GM20431 (cell line): ENCODE data around the gene LGI1.
"Not testable (repeated sequence)": the region's sequence is repeated elsewhere in the genome, so short reads cannot be mapped to it uniquely, and the experiment has no call there.

Experiments
- in situ Hi-C: fragments of 300-500 bp; cut with MseI, MboI; formaldehyde crosslinking; loops from one replicate; pipeline ENCODE4 v1.15.0; 2020; ENCODE audit warnings: low sequenced_read_pairs; ENCODE audit not compliant: unreplicated experiment

The LGI1 gene

GRCh38 chr10:93796167-93796566 lies 38.4 kb downstream of the LGI1 start:
- in situ Hi-C loops, result no loop called here

GRCh38 chr10:93797825-93798224 lies 40.1 kb downstream of the LGI1 start:
- in situ Hi-C loops, result no loop called here

GRCh38 chr10:93799155-93799708 lies 41.5 kb downstream of the LGI1 start:
- in situ Hi-C loops, result no loop called here

DNA sequence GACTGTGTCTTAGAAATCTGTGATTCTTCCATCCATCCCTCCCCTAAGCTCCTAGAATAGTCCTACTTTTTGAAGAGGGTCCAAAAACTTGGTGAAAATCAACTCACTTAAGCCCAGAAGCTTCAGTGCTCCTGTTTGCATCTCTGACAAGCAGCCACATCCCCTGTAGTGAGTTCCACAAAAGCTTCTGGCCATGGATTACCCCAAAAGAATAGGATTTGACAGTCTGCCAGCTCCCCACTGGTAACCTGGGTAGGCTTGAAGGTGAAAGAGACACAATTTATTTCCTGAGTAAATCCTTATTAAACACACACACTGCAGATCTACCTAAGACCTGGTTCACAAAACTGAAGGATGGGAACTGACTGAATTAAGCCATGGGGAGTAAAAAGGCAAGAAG lies 46.5 kb downstream of the LGI1 start:
- in situ Hi-C loops, result no loop called here

- in situ Hi-C loops, result no loop called here
These were observed 49.2 kb downstream of the LGI1 start for GRCh38 chr10:93806903-93807302.

DNA sequence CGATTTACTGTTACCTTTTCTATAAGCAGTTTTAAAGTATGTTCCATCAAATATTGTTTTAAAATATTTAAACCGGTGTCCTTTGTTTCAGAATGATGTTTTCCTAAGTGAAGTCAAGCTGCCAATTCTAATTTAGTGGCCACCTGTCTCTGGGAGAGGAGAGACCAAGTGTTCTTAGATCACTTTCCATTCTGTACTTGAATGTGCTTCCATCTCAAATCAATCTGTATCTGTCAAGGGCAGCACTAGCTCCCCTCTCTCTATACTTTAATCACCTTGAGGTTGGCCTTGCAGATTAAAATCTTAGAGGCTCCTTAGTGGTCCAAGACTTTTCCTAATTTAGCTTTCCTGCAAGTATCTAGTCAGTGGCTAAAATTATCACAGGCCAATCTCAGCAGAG lies 49.6 kb downstream of the LGI1 start:
- in situ Hi-C loops, result no loop called here

- in situ Hi-C loops, result no loop called here
These were observed 55.1 kb downstream of the LGI1 start for GRCh38 chr10:93812659-93813338.

- in situ Hi-C loops, result no loop called here
These were observed 56.0 kb downstream of the LGI1 start for GRCh38 chr10:93813507-93814465.

DNA sequence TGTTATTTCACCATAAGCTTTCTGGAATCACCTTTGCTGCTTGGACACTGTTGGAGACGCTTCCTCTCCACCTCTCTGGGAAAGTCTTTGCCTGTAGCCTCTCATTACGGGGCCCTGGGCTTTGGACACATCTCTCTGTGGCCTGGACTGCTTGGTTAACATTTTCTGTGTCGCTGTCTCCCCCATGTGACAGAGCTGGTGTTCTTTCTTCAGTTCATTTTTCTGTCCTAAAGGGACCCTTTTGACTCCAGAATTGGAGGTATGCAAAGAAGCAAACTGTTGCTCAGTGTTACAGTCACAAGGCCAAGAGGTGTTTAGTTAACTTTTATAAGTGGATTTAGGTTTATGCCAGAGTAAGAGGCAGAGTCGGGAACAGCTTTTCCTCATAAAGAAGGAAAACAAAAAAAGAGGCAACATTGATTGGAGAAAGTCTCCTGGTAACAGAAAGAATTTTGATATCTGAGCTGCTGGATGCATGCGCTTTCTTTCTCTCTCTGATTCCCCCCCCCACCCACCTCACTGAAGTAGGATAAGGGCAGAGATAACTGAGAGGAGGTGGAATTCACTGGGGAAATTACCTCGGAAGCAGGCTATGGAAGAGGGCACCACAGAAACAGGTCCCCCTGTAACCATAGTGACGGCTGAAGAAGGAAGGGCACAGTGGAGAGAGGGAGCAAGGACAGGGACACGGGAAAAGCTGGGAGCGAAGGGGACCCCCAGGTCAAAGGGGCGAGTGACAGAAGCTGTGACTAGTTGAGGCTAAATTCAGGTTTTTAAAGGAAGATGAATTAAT lies 57.8 kb downstream of the LGI1 start:
- in situ Hi-C loops, result no loop called here

DNA sequence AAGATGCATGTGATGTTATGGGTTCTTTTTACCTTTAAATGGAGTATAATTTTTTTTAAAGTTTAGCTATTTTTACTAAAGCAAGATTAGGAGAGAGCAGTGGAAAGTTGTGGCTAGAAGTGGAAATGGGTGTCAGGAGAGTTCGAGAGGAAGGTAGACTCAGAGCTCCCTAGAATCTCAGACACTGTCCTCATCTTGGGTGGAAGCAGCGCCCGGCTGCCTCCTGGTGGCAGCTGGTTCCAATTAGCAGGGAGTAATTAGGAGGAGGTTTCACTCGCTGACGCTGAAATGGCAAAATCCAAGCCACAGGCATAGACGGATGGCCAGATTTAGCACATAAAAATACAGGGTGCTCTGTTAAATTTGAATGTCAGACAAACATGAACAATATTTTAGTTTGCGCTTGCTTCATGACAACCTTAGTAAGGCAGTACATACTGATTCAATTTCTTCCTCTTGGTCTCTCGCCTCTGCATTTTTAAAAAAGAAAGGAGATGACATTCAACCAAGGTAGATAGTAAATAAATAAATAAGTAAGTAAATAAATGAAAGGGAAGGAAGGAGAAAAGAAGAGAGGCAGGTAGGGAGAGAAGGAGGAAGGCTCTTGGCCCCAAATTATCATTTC lies 58.5 kb downstream of the LGI1 start:
- in situ Hi-C loops, result no loop called here

DNA sequence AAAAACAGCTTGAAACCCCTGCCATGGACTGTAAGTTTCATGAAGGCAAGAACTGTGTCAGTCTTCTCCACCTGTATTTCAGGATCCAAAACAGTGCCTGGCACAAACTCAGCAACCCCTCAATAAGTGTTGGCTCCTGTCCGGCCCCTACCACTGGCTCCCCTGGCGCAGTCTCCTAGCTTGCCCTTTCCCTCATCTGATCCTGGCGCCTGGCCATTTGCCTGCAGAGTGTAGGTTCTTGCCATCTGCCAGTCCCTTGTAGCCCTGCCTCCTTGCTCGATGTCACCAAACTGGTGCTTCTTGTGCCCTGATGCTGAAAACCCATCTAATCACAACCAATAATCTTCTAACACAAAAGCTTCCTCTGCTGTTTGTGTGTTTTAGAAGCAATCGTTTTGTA lies 60.4 kb downstream of the LGI1 start:
- in situ Hi-C loops, result no loop called here

GRCh38 chr10:93819520-93819919 lies 61.8 kb downstream of the LGI1 start:
- in situ Hi-C loops, result no loop called here

- in situ Hi-C loops, result no loop called here
These were observed 62.7 kb downstream of the LGI1 start for GRCh38 chr10:93820434-93820833.

GRCh38 chr10:93821051-93821772 lies 63.5 kb downstream of the LGI1 start:
- in situ Hi-C loops, result no loop called here

DNA sequence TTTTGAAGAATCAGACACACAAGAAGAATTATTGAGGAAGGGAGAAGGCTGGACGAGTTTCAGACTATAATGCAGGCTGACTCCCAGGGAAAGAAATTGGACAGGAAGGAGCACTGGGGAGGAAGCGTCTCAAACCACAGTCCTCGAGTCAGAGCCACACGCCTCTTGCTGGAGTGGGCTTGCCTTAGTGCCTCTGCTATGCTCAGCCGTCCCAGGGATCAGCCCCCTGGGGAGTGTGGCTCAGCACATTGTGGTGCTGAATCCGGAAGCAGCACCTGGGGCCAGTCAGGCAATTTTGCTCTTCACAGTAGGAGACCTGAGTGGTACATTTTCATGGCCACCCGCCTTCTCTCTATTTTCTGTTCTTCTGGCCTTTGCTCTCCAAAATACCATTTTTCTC lies 68.6 kb downstream of the LGI1 start:
- in situ Hi-C loops, result no loop called here

GRCh38 chr10:93827056-93827804 lies 69.5 kb downstream of the LGI1 start:
- in situ Hi-C loops, result no loop called here

GRCh38 chr10:93831065-93831464 lies 73.3 kb downstream of the LGI1 start:
- in situ Hi-C loops, result not testable (repeated sequence)

GRCh38 chr10:93835770-93836169 lies 78.0 kb downstream of the LGI1 start:
- in situ Hi-C loops, result no loop called here

DNA sequence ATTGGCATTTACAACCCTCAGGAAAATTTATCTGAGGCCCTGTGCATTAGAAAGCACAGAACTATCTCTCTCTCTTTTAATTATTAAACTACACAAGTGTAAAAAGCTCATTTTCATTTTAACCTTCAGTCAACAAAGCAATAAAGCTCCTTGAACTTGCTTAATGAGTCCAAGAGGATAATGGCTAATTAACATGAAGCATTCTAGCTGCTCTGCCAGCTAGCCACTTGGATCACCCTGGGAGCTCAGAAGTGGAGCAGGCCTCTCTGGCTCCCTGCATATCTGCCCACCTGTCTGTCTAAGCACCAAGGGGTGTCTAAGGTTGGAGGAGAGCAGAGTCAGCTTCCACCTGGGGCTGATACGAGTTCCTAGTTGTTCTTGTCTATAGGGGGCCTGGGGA lies 80.1 kb downstream of the LGI1 start:
- in situ Hi-C loops, result no loop called here
